Effector CD4-positive, alpha-beta T cell (primary cell): ENCODE measurements around the gene KBTBD13.
"Not testable (repeated sequence)": the region's sequence is repeated elsewhere in the genome, so short reads cannot be mapped to it uniquely, and the experiment has no call there.

ENCODE experiments used
- DNase-seq: peaks from one replicate; pipeline ENCODE4 v3.0.0-alpha.2; 2020

KBTBD13 gene

DNA sequence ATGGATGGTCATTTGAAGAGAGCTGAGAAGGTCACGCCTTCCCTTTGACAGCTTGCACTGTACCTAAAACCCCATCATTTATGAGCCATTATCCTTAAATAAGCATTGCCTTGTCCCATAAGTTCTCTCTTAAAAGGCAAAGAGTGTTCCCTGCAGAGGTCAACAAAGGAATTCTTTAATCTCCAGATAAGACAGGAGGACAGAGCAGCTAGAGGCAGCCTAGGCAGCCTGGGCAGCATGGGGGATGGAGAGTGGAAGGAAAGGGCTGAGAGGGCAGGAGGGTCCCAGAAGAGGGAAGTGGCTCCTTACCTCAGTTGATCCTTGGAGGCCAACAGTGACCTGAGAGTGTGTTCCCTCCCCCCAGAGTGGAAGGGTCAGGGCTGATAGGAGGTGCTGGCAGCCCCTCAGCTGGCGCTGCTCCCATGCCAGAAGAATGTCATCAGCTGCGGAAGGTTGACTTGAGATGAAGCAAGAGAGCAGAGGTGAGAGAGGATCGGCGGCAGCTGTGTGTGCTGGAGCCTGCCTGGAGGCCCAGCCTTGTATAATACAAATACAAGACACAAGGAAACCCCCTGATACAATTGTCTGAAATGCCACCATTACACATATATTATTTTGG, 12.8 kb downstream of the KBTBD13 start:
- DNase-seq, result no peak

- DNase-seq, result no peak
Measured at GRCh38 chr15:65091946-65092770, 15.6 kb downstream of the KBTBD13 start.

GRCh38 chr15:65092911-65093792, 16.6 kb downstream of the KBTBD13 start:
- no peak for DNase-seq

- not testable (repeated sequence) for DNase-seq
Measured at GRCh38 chr15:65093793-65094170, 17.2 kb downstream of the KBTBD13 start.

DNA sequence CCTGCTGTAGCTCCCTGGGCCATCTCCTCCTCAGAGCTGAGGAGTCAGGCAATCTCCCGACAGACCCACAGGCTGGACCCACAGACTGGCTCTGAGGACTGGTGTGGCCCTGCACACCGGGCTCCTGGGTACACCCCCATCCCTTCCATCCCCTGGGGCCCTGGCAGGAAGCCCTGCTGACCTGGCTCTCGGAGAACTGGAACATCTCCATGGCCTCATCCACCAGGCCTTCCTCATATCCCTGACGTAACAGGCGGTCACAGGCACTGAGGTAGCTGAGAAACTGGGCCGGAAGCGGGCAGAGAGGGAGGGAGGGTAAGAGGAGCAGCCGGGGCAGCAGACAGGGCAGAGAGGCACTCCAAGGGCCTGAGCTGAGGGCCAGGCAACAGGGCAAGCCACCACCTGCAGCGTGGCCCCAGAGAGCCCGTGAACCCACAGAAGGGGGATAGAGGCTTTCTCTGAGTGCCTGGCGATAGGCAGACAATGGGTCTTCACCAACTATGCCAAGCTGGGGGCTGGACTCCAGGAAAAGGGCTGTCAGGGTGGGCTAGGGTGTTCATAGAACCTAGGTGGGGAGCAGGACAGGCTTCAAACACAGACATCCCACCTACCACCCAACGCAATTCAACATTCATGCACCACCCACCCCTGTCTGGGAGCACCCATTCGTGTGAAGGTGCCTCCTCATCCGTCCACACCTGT, 17.9 kb downstream of the KBTBD13 start:
- DNase-seq, result no peak

DNA sequence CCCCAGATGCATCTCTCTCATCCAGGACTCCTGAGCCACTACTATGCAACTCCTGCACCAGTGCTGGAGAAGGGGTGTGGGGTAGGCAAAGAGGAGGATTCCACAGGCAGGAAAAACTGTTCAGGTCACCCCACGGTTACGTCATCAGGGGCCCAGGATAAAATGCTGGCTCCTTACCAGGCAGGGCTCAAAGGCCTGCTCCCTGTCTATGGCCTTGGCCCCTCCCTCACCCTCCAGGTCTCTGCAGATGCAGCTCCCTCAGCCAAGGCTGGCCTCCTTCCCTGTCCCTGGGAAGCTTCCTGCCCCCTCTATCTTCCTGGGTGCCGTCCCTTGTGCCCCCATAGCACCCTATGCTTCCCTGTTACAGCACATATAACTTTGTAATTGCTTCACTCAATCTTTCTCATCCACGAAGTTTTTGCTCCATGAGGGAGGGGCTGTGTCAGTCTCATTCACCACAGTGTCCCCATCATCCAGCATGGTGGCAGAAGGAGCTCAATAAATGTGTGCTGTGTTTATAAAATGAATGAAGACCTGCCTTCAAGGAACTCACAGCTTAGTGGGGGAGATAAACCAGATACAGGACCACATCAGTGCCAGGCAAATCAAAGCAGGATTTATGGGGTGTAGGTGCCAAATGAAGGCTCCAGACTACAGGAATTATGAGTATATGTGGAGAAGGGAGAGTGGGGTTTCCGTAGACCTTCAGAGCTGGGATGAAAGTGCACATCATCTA, 18.6 kb downstream of the KBTBD13 start:
- no peak for DNase-seq

DNA sequence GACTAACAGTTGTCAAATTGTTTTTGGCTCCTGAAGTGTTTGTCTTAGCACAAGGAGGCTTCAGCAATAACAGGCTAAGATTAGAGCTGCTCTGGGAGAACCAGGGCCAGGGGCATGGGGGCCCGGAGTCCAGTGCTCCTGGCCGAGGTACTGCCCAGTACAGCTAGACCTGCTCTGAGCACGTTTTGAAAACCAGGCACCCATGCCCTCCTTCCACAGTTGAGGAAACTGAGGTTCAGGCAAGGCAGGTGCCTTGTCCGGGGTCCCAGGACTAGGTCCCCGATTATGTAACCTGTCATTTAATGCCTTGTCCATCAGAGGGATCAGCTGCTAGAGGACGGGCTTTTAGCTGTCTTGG, 19.2 kb downstream of the KBTBD13 start:
- DNase-seq, result no peak

- no peak for DNase-seq
Measured at GRCh38 chr15:65096481-65097385, 20.2 kb downstream of the KBTBD13 start.

DNA sequence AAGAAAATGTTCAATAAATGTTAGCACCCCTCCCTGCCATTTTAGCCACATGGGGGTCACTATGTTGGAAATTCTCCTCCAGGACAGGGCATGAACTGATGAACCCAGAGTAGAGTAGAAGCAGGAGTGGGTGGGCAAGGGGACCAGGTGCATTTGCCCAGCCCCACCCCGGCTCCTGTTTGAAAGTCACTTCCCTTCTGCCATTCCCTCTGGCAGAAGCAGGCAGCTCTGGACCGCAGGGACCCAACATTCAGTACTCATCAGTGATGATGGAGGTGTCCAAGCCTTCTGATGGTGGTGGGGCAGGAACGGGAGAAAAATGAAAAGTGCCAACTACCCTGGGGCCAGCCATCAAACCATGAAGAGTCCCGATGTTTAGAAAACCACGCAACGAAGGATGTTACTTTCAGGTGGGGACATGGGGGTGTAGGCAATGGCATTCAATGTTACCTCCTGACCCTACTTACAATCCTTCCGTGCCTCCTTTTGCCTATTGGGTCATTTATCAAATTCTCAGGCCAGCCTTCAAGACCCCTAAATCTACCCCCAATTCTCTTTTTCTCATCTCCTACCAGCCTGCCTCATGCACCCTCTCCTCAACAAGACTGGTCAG, 21.2 kb downstream of the KBTBD13 start:
- no peak for DNase-seq

GRCh38 chr15:65099336-65099735, 22.8 kb downstream of the KBTBD13 start:
- no peak for DNase-seq

DNA sequence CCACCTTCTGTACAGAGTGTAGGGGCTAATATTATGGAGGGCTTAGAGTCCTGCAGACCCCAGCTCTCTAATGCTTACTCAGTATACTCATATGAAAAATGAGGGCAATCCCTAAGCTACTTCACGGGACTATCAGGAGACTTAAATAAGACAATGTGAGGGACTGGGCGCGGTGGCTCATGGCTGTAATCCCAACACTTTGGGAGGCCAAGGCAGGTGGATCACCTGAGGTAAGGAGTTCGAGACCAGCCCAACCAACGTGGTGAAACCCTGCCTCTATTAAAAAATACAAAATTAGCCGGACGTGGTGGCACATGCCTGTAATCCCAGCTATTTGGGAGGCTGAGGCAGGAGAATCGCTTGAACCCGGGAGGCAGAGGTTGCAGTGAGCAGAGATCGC, 23.3 kb downstream of the KBTBD13 start:
- DNase-seq, result not testable (repeated sequence)

DNA sequence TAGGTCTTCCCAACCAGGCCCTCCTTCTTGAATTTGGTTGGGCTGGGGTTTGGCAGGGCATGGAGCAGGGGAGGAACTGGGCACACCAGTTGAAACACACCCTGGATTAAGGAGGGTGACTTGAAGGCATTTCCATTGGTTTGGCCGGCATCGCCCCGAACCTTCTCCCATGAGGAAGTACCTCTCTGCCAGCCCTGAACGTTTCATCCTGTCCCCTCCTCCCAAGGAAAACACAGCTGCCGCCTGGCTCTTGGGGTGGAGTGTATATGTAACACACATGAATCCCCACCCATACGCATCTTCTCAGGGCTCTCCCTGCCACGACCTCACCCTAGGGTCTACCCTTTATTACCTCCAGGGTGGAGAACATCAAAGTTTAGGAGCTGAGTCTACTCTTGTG, 23.9 kb downstream of the KBTBD13 start:
- DNase-seq, result no peak

DNA sequence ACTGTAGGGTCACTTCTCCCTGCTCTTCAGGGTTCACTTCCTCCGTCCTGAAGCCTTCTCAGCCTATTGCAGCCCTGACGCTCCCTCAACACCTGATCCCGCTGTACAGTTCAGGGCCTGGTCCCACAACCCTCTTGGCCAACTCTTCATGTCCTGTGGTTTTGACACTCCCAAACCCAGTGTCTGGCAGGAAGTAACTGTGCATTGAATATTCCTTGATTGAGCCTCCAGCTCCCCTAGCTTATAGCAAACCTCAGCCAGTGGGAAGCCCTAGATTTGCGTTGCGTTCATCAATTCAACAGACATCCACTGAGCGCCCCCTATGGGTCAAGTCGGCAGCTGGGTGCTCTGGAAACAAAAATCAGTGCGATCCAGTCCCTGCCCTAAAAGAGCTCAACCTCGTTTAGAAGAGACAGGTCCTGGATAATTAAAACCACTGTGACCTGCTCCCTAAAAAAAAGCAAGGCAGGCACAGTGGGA, 24.9 kb downstream of the KBTBD13 start:
- peak; percentile 15 for DNase-seq

DNA sequence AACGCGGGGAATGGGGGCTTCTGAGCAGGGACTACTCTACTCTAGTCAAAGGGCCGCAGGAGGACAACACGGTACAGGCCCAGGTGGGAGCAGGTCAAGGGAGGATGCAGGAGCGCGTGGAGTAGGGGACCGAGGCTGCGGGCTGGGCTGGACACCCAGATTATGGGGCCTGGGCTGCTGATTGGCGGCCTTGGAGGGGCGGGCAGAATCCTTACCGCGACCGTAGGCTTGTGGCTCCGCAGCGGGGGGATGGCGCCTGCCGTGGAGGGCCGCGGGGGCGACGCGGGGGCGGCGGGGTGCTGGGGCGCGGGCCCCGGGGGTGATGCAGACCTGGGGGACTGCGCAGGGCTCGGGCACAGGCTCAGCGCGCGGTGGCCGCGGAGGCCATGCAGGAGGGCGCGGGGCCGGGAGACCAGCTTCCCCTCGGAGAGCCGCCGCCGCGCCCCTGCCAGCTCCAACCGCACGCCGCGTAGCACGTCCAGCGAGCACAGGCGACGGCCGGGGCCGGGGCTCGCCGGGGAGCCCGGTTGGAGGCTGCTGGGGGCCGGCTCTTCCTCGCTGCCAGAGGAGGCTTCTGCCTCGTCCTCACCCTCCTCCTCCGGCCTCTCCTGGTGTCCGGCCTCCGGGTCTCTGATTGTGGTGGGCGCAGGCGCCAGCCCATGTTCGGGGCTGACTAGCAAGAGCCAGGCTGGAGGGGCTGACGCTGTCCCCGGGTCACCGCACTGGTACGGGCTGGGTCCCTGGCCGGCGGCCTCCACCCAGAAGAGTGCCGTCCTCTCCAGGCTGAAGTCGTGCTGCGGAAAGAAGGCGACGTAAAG, 25.6 kb downstream of the KBTBD13 start:
- DNase-seq, result no peak

DNA sequence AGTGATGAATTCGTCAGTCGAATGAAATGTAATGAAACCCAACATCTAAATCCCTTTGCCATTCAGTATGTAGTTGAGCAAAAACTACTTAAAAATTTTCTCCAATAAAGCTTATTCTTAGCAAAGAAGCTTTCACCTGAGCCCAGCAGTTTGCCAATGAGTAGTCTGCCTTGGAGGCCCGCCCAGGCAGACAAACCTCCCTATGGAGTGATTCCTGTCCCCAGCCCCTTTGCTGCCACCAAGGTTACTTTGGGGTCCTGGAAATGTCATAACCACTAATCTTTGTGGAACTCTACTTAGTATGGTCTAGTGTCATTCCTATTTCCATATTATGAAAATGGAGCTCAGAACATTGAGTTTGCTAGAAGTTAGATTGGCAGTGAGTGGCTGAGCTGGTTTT, 26.4 kb downstream of the KBTBD13 start:
- DNase-seq, result no peak

DNA sequence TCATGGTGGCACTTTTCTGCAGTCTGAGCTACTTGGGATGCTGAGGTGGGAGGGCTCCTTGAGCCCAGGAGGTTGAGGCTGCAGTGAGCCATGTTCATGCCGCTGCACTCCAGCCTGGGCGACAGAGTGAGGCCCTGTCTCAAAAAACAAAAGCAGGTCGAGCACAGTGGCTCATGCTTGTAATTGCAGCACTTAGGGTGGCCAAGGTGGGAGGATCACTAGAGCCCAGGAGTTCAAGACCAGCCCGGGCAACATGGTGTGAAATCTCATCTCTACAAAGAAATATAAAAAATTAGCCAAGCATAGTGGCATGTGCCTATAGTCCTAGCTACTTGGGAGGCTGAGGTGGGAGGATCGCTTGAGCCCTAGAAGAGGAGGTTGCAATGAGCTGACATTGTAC, 28.5 kb downstream of the KBTBD13 start:
- DNase-seq, result no peak

DNA sequence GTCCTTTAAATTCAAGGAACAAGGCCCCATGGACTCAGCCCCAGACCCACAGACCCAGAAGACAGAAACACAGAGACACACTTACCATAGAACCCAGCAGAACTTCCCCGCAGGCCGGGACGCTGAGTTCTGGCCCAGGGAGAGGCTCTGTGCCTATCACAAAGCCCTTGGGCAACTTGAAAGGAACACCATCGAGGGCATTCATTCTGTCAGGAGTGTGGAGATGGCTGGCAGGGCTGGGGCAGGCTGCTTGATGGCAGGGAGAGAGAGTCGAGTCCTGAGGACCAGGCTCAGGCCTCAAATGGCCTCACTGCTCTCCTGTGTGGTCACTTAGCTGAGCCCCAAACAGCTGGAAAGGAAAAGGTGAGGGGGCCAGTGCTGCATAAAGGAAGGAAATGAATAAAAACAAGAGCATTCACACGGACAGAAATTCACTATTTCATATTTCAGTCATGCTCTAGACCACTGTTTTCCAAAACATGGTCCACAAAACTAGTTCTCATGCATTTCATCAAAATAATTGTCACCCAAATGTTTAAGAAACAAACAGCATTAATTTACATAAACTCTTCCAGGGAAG, 29.6 kb downstream of the KBTBD13 start:
- DNase-seq, result no peak

DNA sequence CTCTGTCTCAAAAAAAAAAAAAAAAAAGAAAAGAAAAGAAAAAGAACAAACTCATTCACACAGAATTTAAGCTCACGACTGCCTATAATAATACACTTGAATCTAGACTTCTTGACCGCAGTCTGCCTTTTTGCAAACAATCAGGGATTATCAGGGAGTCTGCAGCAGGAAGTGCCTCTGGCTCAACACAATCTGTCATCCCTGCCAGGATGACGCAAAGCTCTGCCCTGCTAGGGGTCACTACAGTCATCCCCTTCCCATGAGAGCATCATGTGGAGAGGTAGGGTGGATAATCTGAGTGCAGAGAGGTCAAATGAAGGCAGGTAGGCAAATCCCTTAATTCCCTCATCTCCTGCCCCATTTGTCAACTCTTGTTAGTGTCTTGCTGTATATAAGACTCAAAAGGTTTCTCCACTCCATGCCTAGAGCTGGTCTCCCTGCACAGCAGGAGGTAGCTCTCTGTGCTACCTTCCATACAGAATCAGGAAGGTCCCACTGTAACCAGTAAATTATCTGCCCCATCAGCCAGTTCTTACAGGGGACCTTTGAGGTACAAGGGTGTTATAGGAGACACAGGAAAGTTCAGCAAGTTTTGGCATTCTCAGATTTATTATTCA, 34.2 kb downstream of the KBTBD13 start:
- no peak for DNase-seq

GRCh38 chr15:65115086-65115485, 38.5 kb downstream of the KBTBD13 start, which contains the start of gene UBAP1L:
Gene UBAP1L, minus strand, starts transcription at chr15:65115200. Its CDS starts 8,985 bp downstream, at chr15:65106215.
- no peak for DNase-seq
